PC-3 (cell line): ENCODE results near the gene PPIA. TPM values are rescaled to one million over a fixed set of nuclear protein-coding genes. Genes with fewer than 3 reads are reported as not detected.

Source experiments
- ATAC-seq: fragments of 200-7000 bp; cut with Tn5 transposase; 2 replicates; pipeline ENCODE4 v1.9.1; 2020; ENCODE audit warnings: mild to moderate bottlenecking, moderate library complexity
- BruUV-seq: library from RNA; stranded (reverse); fragments of 400-500 nt; replicated peaks from 2 replicates; lab custom pipeline; 2021; lab: Mats Ljungman, UMichigan
- CTCF ChIA-PET: fragments of 300-600 bp; sonication (Branson Sonifier 250); formaldehyde crosslinking; loops from one replicate; lab custom pipeline; 2022; ENCODE audit warnings: antibody characterized with exemption; lab: Charles Lee
- POLR2A ChIA-PET: fragments of 300-600 bp; sonication (Branson Sonifier 250); formaldehyde crosslinking; loops from one replicate; lab custom pipeline; 2022; ENCODE audit warnings: antibody characterized with exemption; ENCODE audit not compliant: unreplicated experiment; lab: Charles Lee
- DNase-seq: peaks from one replicate; pipeline ENCODE4 v3.0.0-alpha.2; 2015
- H2AFZ ChIP-seq: fragments of 300-600 bp; sonication (generic); 2 replicates; pipeline ENCODE4 v1.6.0; 2016; ENCODE audit warnings: antibody characterized with exemption, low read length
- H3F3A ChIP-seq: fragments of 300-600 bp; sonication (generic); one replicate; pipeline ENCODE4 v1.6.0; 2017; ENCODE audit warnings: antibody characterized with exemption, low read length, control low read depth, mild to moderate bottlenecking; ENCODE audit not compliant: unreplicated experiment
- H3K27ac ChIP-seq: fragments of 300-600 bp; sonication (generic); 2 replicates; pipeline ENCODE4 v1.5.1; 2016; ENCODE audit warnings: mild to moderate bottlenecking, low read length
- H3K27me3 ChIP-seq: fragments of 300-600 bp; sonication (generic); 2 replicates; pipeline ENCODE4 v1.6.1; 2016; ENCODE audit warnings: low read length, mixed read lengths
- H3K36me3 ChIP-seq: fragments of 300-600 bp; sonication (generic); 2 replicates; pipeline ENCODE4 v1.6.1; 2016; ENCODE audit warnings: low read depth, mixed run types, low read length, mixed read lengths
- H3K4me1 ChIP-seq: fragments of 300-600 bp; sonication (generic); 2 replicates; pipeline ENCODE4 v1.5.1; 2016; ENCODE audit warnings: low read length; ENCODE audit not compliant: insufficient read depth
- H3K4me2 ChIP-seq: fragments of 300-600 bp; sonication (generic); 2 replicates; pipeline ENCODE4 v1.6.0; 2016; ENCODE audit warnings: low read length
- H3K4me3 ChIP-seq: fragments of 300-600 bp; sonication (generic); 2 replicates; pipeline ENCODE4 v1.5.1; 2016; ENCODE audit warnings: mild to moderate bottlenecking, low read length, mixed read lengths
- H3K79me2 ChIP-seq: fragments of 300-600 bp; sonication (generic); 2 replicates; pipeline ENCODE4 v1.6.1; 2017; ENCODE audit warnings: low read length, mixed read lengths
- H3K9ac ChIP-seq: fragments of 300-600 bp; sonication (generic); 2 replicates; pipeline ENCODE4 v1.6.0; 2016; ENCODE audit warnings: mild to moderate bottlenecking, low read length
- H3K9me2 ChIP-seq: fragments of 300-600 bp; sonication (generic); replicated peaks from 2 replicates; pipeline ENCODE4 v1.6.1; 2016; ENCODE audit warnings: mixed run types, low read length, mixed read lengths
- H3K9me3 ChIP-seq: fragments of 300-600 bp; sonication (generic); 2 replicates; pipeline ENCODE4 v1.6.1; 2016; ENCODE audit warnings: low read length, mixed read lengths
- H4K20me1 ChIP-seq: fragments of 300-600 bp; sonication (generic); 2 replicates; pipeline ENCODE4 v1.6.1; 2016; ENCODE audit warnings: low read length, mixed read lengths
- EZH2 ChIP-seq: fragments of 300-600 bp; sonication (generic); IDR thresholded peaks from one replicate; pipeline ENCODE4 v1.6.1; 2017; ENCODE audit warnings: antibody characterized with exemption, mild to moderate bottlenecking, low read length; ENCODE audit not compliant: unreplicated experiment
- EZH2phosphoT487 ChIP-seq: fragments of 300-600 bp; sonication (generic); IDR thresholded peaks from 2 replicates; pipeline ENCODE4 v1.6.1; 2018; ENCODE audit warnings: mild to moderate bottlenecking, antibody characterized with exemption, low read length, borderline replicate concordance
- intact Hi-C: fragments of 100-400 bp; cut with micrococcal nuclease; formaldehyde crosslinking; loops from 2 replicates; pipeline ENCODE4 v1.9.0; 2023
- total RNA-seq: library from RNA; depleted of rRNA; stranded (reverse); fragments of >200 nt; gene quantifications from 2 replicates; pipeline ENCODE4 v1.2.3, GENCODE V29; 2014
- TF ChIP-seq, protein P1 (sequence below): fragments of 300-600 bp; sonication (generic); conservative IDR thresholded peaks from 2 replicates; pipeline ENCODE4 v1.5.1; 2017; ENCODE audit warnings: antibody characterized with exemption, low read depth, mild to moderate bottlenecking, low read length

PPIA gene
- total RNA-seq, 1 experiment from 2014 or later = 4,136 TPM

DNA sequence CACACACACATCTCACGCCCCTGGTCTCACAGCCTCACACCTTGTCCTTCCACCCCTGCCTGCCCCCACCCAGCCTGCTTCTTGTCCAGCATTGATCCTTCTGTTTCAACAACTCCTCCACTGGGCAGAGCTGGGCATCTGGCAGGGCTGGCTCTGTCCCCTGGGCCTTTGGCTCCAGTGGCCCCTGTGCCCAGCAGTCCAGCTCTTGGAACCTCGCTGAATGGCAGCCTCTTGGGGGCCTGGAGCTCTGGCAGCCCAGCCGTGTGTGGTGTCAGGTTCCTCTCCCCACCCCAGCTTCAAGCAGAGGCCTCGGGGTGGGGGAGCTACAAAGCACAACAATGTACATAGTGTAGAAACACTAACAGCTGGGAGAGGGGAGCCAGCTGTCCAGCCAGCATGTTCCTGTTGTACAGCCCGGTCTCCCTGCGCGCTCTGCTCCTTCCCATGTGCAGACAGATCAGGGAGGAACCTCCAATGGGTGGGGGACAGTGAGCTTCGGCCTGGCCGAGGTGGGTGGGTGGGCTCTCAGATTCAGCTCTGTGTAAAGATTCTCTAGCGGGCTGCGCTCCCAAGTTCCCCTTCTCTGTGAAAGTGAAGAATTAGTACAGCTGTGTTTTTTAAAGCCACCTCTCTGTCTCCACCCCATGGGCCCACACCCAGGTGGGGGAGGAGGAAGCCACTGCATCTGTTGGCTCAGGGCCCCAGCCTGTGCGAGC, 28.4 kb upstream of the PPIA start:
- no peak for ATAC-seq
- peaks cover 25% of the 10 kb centered on the region for H3K36me3 ChIP-seq
- POLR2A ChIA-PET = no interaction called here
- H3K79me2 ChIP-seq = no peaks in the 10 kb centered on the region
- H2AFZ ChIP-seq = no peak overlapping the region
- BruUV-seq = TSS peak; percentile 7
- H3K4me2 ChIP-seq = no peak overlapping the region
- H3K9me2 ChIP-seq = no peaks in the 10 kb centered on the region
- no peak overlapping the region for H3K27ac ChIP-seq
- H4K20me1 ChIP-seq = no peaks in the 10 kb centered on the region
- H3K9ac ChIP-seq = no peak overlapping the region
- intact Hi-C loops = loop anchor here (5.0 kb wide), 1 partner anchor 181 kb away; no protein-coding TSS in a partner anchor
- H3F3A ChIP-seq = no peaks in the 10 kb centered on the region
- CTCF ChIA-PET = no interaction called here
- no peak for TF ChIP-seq EZH2phosphoT487
- TF ChIP-seq EZH2 = no peak
- TF ChIP-seq, protein P1, sequence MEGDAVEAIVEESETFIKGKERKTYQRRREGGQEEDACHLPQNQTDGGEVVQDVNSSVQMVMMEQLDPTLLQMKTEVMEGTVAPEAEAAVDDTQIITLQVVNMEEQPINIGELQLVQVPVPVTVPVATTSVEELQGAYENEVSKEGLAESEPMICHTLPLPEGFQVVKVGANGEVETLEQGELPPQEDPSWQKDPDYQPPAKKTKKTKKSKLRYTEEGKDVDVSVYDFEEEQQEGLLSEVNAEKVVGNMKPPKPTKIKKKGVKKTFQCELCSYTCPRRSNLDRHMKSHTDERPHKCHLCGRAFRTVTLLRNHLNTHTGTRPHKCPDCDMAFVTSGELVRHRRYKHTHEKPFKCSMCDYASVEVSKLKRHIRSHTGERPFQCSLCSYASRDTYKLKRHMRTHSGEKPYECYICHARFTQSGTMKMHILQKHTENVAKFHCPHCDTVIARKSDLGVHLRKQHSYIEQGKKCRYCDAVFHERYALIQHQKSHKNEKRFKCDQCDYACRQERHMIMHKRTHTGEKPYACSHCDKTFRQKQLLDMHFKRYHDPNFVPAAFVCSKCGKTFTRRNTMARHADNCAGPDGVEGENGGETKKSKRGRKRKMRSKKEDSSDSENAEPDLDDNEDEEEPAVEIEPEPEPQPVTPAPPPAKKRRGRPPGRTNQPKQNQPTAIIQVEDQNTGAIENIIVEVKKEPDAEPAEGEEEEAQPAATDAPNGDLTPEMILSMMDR = no peak
- H3K4me3 ChIP-seq = no peak overlapping the region
- H3K9me3 ChIP-seq = no peaks in the 10 kb centered on the region
- no peak for DNase-seq
- H3K27me3 ChIP-seq = no peaks in the 10 kb centered on the region
- no peaks in the 10 kb centered on the region for H3K4me1 ChIP-seq

DNA sequence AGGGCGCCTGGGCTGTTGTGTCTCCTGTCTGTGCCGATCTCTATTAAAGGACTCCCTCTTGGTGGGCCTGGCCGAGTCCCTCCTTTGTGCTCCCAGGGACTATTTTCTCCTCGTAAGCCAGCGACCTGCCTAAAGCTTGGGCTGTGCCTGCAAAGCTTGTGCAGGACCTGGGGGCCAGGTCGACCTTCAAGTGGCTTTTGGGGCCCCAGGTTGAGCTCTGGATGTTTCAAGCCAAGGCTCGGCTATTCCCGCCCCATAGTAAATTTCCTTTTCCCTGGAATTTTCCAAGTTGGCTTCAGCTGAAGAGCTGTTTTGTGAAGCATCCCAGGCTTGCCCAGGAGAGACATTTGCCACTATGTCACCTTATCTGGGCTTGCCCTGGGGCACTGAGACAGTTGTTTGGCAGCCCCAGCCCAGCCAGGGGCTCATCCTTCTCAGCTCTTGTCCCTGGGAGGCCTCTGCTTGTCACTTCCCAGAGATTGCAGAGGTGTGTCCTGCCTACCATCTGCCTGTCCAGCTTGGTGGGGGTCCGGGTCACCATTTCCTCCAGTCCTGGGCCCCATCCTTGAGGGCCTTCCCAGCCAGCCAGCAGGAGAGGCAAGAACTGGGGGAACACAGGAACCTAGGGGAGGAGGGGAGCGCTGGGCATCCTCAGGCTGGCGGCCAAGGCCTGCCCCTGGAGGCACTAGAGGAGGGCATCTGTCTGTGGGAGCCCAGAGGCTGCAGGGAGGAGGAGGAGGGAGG, 27.7 kb upstream of the PPIA start:
- Histone ChIP-seq H3K27me3 (no peaks in the 10 kb centered on the region), H3K9me2 (no peaks in the 10 kb centered on the region), H3K27ac (no peak overlapping the region), H4K20me1 (no peaks in the 10 kb centered on the region), H3K9me3 (no peaks in the 10 kb centered on the region), H3K9ac (no peak overlapping the region), H2AFZ (no peak overlapping the region), H3K79me2 (no peaks in the 10 kb centered on the region), H3K4me2 (no peak overlapping the region), H3K4me1 (no peaks in the 10 kb centered on the region), H3F3A (no peaks in the 10 kb centered on the region), H3K36me3 (peaks cover 24% of the 10 kb centered on the region), H3K4me3 (no peak overlapping the region)
- no peak for DNase-seq
- no peak for TF ChIP-seq EZH2phosphoT487
- TF ChIP-seq, protein P1 = no peak
- TF ChIP-seq EZH2 = no peak
- ChIA-PET POLR2A (interaction anchor here (0.6 kb wide), 1 partner anchor 51 kb away, joined by 4 read pairs; no protein-coding TSS in a partner anchor), CTCF (no interaction called here)
- ATAC-seq = peak; percentile 7; the same call in 1 of the 2 replicates
- intact Hi-C loops = loop anchor here (5.0 kb wide), 1 partner anchor 181 kb away; no protein-coding TSS in a partner anchor
- no TSS peak for BruUV-seq
